ENCODE data around the gene ZNF3.

DNA sequence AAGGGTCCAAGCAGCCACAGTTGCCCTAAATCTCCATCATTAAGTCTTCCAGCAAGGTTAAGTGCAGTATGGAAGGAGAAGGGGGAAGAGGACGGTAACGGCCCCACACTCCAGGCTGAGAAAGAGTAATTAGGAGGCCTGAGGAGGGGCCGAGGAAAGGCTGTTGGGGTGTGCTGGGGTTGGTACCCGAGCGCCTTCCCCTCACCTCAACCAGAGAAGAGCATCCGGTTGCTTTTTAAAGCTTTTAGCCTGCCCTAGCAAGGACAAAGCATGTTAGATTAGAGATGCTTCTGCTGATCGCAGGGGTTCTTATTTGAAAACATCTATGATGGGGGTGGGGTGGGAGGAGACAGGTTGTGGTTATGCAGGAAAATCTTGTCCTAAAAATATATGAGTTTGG is 40.9 kb downstream of the ZNF3 start:
- no peak for TF ChIP-seq GATA2 (IDR thresholded peaks at IDR 0.05; ENCODE audit: low read depth, low read length)
- no peak for TF ChIP-seq GATA3 (IDR thresholded peaks at IDR 0.05; ENCODE audit: low read depth, low read length)
